HG02885 (cell line): Measurements from ENCODE around the gene ANKHD1.
A peak's percentile ranks its signal among the peaks of the same experiment; 100 is the strongest.

Experiments
- ATAC-seq: cut with Tn5 transposase; IDR thresholded peaks from one replicate; pipeline ENCODE4 v1.9.1; 2021; ENCODE audit warnings: mild to moderate bottlenecking; ENCODE audit not compliant: unreplicated experiment, poor library complexity

The ANKHD1 gene, protein sequence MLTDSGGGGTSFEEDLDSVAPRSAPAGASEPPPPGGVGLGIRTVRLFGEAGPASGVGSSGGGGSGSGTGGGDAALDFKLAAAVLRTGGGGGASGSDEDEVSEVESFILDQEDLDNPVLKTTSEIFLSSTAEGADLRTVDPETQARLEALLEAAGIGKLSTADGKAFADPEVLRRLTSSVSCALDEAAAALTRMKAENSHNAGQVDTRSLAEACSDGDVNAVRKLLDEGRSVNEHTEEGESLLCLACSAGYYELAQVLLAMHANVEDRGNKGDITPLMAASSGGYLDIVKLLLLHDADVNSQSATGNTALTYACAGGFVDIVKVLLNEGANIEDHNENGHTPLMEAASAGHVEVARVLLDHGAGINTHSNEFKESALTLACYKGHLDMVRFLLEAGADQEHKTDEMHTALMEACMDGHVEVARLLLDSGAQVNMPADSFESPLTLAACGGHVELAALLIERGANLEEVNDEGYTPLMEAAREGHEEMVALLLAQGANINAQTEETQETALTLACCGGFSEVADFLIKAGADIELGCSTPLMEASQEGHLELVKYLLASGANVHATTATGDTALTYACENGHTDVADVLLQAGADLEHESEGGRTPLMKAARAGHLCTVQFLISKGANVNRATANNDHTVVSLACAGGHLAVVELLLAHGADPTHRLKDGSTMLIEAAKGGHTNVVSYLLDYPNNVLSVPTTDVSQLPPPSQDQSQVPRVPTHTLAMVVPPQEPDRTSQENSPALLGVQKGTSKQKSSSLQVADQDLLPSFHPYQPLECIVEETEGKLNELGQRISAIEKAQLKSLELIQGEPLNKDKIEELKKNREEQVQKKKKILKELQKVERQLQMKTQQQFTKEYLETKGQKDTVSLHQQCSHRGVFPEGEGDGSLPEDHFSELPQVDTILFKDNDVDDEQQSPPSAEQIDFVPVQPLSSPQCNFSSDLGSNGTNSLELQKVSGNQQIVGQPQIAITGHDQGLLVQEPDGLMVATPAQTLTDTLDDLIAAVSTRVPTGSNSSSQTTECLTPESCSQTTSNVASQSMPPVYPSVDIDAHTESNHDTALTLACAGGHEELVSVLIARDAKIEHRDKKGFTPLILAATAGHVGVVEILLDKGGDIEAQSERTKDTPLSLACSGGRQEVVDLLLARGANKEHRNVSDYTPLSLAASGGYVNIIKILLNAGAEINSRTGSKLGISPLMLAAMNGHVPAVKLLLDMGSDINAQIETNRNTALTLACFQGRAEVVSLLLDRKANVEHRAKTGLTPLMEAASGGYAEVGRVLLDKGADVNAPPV (N-terminal part only)

DNA sequence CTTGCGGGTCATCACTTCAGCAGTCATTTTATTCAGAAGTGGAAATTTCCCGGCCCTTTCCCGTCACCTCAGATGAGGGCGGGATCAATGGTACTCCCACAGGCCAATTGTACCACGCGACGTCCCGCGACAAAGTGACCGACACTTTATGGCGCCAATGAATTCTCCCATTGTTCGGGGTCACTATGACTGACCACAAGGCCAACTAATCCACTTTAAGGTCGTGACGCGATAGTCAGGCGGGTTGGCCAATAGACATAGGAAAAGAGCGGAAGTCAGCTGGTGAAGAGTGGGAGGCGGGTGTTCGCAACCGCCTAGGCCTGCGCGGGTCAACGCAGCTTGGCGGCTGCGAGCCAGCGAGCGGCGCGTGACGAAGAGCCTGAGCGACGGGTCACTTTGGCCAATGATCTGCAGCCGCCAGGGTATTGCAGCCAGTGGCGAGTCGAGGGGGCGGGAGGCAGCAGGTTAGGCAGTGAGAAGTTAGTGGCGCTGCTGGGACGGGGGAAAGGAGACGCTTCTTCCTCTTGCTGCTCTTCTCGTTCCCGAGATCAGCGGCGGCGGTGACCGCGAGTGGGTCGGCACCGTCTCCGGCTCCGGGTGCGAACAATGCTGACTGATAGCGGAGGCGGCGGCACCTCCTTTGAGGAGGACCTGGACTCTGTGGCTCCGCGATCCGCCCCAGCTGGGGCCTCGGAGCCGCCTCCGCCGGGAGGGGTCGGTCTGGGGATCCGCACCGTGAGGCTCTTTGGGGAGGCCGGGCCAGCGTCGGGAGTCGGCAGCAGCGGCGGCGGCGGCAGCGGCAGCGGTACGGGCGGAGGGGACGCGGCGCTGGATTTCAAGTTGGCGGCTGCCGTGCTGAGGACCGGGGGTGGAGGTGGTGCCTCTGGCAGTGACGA, at the start of gene ANKHD1:
Gene ANKHD1, plus strand, starts transcription at position 472 of the 896 bp plus-strand sequence. Its CDS starts 135 bp downstream, at position 607.
- ATAC-seq = peak; percentile 85

DNA sequence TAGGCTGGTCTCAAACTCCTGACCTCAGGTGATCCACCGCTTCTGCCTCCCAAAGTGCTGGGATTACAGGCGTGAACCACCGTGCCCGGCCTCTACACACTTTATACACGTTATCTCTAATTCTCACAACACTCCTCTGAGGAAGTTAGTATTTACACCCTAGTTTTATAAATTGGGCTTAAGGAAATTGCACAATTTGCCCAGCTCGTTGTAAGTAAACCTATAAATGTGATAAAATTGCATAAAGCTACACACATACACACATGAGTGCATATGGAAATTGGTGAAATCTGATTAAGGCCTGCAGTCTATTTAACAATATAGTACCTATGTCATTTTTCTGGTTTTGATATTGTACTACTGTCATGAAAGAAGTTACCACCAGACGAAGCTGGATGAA, 46.1 kb upstream of the ANKHD1 start:
- ATAC-seq = no peak

DNA sequence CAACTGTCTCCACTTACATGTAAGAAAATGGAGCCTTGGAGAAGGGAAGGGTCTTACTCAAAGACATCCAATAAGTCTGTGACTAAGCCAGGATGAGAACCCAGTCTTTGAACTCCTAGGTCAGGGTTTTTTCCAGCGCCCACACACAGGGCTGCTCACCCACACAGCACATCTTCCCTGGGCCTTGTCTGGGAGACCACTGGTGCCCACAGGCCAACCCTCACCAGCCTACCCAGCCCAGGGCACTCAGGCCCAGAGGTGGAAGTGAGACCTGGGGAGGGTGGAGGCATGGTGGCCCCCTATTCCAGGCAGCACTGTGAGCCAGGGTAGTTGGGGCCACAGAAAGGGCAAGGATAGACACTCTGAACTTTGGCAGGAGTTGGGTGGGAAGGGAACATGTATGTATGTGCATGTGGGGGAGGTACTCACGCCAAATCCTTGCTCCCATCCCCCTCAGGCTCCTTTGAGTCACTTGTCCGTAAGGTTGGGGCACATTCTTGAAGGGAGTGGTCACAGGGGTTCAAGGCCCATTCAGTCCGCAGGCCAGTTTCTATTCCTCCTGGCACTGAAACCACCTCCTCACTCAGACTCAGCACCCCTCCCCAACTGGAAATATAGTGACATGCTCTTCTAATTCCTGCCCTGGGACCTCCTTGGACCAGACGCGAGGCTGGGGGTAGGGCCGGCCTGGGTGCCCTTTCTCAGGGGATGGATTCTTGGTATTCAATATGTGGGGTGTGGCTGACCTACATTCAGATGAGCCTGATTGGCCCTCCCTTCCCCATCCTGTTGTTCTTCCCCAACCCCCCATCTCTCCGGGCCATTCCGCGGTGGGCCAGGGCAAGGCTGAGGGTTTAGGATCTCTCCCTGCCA, 44.5 kb upstream of the ANKHD1 start:
- ATAC-seq = peak; percentile 21

DNA sequence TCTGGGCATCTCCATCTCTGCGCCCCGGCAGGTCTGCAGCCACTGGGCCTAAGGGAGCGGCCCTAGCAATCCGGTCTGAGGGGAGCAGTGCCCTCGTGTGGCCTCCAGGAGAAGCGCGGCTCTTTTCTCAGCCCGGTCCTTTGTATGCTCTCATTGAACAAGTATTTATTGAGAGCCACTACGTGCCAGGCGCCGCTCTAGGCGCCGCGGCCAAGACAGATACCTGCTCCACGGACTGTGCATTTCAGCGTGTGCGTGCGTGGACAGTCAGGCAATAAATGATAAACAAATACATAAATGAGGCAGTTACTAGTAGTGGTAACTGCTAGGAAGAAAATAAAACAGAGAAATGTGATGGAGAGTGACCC, 43.9 kb upstream of the ANKHD1 start:
- peak; percentile 96 for ATAC-seq

- no peak for ATAC-seq
These were observed 42.8 kb upstream of the ANKHD1 start for GRCh38 chr5:140358738-140359310.

DNA sequence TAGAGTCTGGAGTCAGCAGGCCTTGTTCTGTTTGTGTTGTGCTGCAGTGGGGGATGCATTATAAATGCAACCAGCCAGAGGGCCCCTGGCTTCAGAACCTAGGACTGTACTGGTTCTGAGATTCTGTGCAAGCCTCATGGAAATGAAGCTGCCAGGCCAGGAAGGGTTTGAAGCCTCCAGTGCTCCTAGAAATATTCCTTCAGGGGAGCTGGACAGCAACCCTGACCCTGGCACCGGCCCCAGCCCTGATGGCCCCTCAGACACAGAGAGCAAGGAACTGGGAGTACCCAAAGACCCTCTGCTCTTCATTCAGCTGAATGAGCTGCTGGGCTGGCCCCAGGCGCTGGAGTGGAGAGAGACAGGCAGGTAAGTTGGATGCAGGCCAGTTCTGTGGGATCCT, 41.5 kb upstream of the ANKHD1 start, which contains the start of gene SLC4A9:
Gene SLC4A9, plus strand, starts transcription at position 94 of the 400 bp plus-strand sequence. Its CDS starts 43 bp downstream, at position 137.
- ATAC-seq = no peak

- no peak for ATAC-seq
These were observed 40.8 kb upstream of the ANKHD1 start for GRCh38 chr5:140360681-140361479.

- no peak for ATAC-seq
These were observed 39.7 kb upstream of the ANKHD1 start for GRCh38 chr5:140361901-140362300.

GRCh38 chr5:140362311-140362710, 39.3 kb upstream of the ANKHD1 start:
- ATAC-seq = no peak

DNA sequence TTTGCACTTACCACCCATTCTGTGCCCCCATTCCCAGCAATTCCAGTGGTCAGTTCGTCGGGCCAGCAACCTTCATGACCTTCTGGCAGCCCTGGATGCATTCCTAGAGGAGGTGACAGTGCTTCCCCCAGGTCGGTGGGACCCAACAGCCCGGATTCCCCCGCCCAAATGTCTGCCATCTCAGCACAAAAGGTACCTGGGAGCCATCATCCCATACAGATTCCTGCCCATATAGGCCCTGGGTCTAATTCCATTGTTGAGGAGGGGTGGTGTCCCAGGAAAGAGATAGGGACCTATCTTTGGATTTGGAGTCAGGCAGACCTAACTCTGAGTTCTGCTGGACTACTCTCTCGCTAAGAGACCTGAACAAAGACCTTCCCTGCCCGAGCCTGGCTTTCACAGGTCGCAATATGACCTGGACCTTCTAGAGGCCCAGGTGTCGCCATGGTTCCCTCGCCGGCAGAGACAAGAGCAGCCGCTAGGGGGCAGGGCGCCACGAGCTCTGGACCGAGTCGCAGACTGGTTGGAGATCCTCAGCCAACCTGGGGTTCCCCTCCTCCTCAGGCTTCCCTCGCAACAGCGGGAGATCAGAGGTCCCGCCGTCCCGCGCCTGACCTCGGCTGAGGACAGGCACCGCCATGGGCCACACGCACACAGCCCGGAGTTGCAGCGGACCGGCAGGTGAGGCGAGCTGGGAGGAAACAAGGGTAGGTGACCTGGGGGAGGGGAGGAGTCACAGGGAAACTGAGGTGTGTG, 38.6 kb upstream of the ANKHD1 start:
- ATAC-seq = peak; percentile 95

GRCh38 chr5:140363631-140364471, 37.8 kb upstream of the ANKHD1 start:
- ATAC-seq = no peak

DNA sequence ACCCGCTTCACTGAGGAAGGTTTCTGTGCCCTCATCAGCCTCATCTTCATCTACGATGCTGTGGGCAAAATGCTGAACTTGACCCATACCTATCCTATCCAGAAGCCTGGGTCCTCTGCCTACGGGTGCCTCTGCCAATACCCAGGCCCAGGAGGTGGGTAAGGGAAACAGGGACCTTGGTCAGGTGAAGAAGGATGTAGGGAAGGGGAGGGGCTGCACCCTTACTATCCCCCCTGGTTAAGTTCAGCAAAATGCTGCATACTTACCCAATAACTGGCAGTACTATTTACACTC, 37.2 kb upstream of the ANKHD1 start:
- no peak for ATAC-seq

- ATAC-seq = no peak
These were observed 36.4 kb upstream of the ANKHD1 start for GRCh38 chr5:140365282-140365681.

- no peak for ATAC-seq
These were observed 35.7 kb upstream of the ANKHD1 start for GRCh38 chr5:140365941-140366340.

DNA sequence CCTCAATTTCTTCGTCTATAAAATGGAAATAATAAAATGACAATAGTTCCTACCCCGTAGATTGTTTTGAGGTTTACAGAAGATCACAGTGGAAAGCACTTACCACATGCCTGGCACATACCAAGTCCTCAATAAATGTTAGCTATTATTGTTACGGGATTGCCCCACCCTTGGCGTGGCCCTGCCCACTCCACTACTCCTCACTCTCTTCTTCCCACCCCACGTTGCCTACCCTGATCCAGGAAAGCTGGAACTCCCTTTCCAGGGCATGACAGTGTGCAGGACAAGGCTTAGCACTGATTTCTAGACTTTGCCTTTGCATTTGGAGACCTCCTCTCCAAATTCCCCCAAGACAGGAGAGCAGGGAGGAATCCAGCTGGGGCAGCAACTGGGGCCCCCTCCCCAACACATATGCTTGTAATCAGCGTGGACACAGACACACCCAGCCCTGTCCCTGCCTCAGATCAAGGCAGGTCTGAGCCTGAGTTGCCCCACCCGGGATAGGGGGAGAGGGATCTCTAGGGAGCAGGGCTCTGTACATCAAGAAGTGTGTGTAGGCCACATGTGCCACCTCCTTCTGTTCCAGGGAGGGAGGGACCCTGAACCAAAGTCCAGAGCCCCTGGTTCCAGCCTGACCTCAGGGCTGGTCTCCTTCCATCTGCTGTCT, 34.9 kb upstream of the ANKHD1 start:
- no peak for ATAC-seq
